G401.6 (cell line): Measurements from ENCODE around the gene HTR3A.
"Not testable (repeated sequence)": the region's sequence is repeated elsewhere in the genome, so short reads cannot be mapped to it uniquely, and the experiment has no call there.

Experiments used
- FAIRE-seq: peaks from 2 replicates; lab custom pipeline; 2012; peaks lifted over from hg19 to GRCh38; lab: Jason Lieb, UNC

HTR3A gene

DNA sequence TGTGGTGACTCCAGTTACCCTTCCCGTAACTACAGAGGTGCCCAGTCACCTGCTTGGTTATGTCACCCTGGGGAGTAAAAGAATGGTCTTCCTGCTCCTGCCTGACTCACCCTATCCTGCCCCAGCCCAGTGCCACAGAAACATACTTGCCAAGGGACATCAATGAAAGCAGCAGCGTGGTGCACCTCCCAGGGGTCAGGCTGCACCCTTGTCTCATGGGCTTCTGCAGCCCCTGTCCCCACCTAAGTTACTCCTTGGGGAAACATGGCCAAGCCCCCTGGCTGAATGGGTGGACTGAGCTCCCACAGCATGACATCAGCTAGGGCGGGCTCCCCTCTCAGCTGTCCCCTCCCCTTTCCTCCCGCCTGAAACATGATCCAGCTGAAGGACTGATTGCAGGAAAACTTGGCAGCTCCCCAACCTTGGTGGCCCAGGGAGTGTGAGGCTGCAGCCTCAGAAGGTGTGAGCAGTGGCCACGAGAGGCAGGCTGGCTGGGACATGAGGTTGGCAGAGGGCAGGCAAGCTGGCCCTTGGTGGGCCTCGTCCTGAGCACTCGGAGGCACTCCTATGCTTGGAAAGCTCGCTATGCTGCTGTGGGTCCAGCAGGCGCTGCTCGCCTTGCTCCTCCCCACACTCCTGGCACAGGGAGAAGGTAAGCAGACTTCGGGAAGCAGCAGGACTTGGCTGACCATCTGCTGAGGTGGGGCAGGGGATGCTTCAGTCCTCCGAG is at the start of gene HTR3A:
HTR3A (plus strand) TSS at position 368 of the 730 bp plus-strand sequence; CDS start at position 586, 218 bp downstream.
- no peak for FAIRE-seq

GRCh38 chr11:113926273-113927197 is 48.4 kb upstream of the HTR3A start:
- no peak for FAIRE-seq

- no peak for FAIRE-seq
These were observed 46.6 kb upstream of the HTR3A start for GRCh38 chr11:113928311-113928710.

DNA sequence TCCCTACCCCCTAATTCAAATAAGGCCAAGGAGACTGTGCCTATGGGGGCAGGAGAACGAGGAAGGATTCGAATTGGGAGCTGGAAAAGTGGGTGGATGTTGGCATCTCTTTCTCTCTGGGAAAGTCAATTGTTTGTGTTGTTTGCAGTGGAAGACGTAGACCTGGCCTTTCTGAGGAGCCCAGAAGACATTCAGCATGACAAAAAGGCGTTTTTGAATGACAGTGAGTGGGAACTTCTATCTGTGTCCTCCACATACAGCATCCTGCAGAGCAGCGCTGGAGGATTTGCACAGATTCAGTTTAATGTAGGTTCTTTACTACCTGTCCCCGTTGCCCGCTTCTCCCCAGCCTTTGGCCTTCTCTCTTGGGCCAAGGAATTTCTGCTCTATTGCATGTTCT is 42.1 kb upstream of the HTR3A start:
- FAIRE-seq: no peak

- not testable (repeated sequence) for FAIRE-seq
These were observed 40.7 kb upstream of the HTR3A start for GRCh38 chr11:113934193-113934592.

- FAIRE-seq: no peak
These were observed 40.1 kb upstream of the HTR3A start for GRCh38 chr11:113934761-113935160.

DNA sequence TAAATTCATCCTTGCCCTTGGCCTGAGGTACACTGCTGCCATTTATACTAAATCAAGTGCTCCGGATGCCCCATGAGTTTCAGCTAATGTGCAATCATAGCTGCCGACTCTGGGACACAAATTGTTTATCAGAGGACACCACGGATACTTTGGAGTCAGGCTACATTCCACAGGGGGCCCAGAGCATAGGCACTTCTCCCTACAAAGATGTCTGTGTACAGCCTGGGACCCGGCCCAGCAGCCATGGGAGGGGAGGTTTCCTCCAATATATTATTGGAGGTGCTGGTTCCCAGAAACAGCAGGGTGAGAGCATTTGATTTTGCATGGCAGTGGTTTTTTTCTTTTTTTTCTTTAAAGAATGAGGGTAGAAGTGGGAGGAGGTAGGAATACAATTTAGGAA is 39.0 kb upstream of the HTR3A start:
- no peak for FAIRE-seq

GRCh38 chr11:113937918-113938317 is 37.0 kb upstream of the HTR3A start:
- no peak for FAIRE-seq

DNA sequence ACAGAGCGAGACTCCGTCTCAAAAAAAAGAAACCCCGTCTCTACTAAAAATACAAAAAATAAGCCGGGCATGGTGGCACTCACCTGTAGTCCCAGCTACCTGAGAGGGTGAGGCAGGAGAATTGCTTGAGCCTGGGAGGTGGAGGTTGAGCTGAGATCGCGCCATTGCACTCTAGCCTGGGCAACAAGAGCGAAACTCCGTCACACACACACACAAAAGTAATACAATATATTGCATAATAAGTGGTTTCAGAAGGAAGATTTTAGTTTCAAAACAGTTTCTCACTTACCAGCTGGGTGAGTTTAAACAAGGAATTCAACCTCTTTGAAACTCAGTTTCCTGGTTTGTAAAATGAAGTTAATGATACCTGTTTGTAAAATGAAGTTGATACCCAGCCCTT is 32.7 kb upstream of the HTR3A start:
- FAIRE-seq: no peak

GRCh38 chr11:113946162-113946561 is 28.7 kb upstream of the HTR3A start:
- not testable (repeated sequence) for FAIRE-seq

DNA sequence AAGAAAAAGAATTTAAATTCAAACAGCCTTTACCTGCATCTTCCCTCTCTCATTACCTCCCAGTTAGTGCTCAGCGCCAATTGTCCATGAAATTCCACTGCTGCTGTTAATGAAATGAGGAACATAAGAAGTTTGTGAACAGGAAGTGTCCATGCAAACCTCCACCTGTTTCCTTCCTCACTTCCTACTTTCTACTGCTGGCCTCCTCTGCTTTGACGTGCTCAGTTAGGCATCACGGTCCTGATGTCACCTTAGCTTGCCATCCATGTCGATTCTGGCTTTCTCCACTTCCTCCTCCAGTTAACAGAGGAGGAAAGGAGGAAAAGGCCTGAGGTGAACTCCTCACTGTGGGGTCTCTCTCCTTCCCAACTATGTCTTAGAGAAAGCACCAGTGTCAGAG is 26.9 kb upstream of the HTR3A start:
- no peak for FAIRE-seq

DNA sequence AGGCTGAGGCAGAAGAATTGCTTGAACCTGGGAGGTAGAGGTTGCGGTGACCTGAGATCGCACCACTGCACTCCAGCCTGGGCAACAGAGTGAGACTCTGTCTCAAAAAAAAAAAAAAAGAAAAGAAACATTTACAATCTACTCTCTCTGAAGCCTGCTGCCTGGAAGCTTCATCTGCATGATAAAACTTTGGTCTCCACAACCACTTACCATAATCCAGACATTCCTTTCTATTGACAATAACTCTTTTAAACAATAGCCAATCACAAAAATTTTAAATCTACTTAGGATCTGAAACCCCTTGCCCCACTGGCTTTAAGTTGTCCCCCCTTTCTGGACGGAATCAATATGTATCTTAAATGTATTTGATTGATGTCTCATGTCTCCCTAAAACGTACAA is 25.0 kb upstream of the HTR3A start:
- no peak for FAIRE-seq

- no peak for FAIRE-seq
These were observed 23.4 kb upstream of the HTR3A start for GRCh38 chr11:113951537-113951936.

- no peak for FAIRE-seq
These were observed 22.8 kb upstream of the HTR3A start for GRCh38 chr11:113952070-113952469.

- FAIRE-seq: no peak
These were observed 22.3 kb upstream of the HTR3A start for GRCh38 chr11:113952588-113952987.

- no peak for FAIRE-seq
These were observed 20.7 kb upstream of the HTR3A start for GRCh38 chr11:113954235-113954634.

GRCh38 chr11:113956986-113957385 is 17.9 kb upstream of the HTR3A start:
- FAIRE-seq: no peak

DNA sequence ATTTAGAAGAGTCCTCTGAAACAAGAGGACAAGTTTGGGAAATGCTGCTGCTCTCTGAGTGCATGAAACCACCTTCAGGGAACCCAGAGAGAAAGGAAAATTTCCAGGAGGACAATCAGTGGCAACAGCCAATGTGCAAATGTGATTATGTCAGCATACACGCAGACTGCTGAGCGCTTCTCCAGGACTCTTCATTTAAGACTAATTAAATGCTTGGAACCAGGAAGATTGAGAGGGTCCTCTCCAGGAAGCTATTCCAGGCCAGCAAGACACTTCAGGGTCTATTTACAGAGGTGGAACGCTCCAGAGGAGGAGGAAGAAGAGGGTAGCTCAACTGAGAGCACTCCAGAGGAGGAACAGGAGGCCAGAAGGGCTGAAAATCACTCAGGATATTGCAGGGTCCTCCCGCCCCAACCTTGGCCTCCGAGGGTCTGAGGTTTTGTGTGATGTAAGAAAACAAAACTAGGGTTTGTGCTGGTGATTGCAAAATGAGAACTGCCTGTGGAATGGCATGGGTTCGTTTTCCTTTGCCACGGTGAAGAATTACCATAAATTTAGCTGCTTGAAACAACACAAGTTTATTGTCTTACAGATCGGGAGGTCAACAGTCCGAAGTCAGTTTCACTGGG is 14.1 kb upstream of the HTR3A start:
- no peak for FAIRE-seq

GRCh38 chr11:113967361-113967760 is 7.5 kb upstream of the HTR3A start:
- FAIRE-seq: no peak

GRCh38 chr11:113971506-113972195 is 3.3 kb upstream of the HTR3A start:
- no peak for FAIRE-seq

DNA sequence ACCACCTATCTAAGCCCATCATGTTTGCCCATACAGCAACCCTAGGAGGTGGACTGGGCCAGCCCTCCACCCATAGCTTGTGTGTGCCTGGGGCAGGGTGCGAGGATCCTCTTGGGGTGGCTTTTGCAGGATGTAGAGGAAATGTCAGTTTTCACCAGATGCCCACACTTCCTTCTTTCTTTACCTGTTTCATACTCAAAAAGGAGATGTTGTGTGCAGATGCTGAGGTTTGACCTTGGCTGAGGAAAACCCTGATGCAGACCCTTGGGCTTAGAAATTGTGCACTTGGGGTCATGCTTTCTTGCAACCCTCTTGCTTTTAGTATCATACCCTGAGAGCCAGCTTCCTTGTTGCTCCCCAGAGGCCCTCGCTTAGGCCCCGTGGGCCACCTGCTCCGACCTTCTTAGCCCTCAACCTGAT is 2.2 kb downstream of the HTR3A start:
- FAIRE-seq: no peak

DNA sequence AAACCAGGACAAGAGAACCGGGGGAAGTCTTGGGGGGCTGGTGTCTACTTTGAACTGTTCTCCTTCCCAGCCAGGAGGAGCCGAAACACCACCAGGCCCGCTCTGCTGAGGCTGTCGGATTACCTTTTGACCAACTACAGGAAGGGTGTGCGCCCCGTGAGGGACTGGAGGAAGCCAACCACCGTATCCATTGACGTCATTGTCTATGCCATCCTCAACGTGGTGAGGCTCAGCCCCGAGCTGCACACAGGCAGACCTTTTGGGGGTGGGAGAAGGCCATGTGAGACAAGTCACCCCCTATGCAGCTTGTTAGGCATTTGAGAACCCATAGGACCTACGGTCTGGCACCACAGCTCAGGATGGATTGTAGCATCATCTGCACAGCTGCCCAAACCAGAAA is 2.8 kb downstream of the HTR3A start:
- no peak for FAIRE-seq
